MM.1S (cell line): ENCODE measurements around the gene USP24.

Experiments
- DNase-seq: peaks from one replicate; pipeline ENCODE4 v3.0.0-alpha.2; 2015
- H2AFZ ChIP-seq: fragments of 300-600 bp; sonication (generic); 2 replicates; pipeline ENCODE4 v1.6.0; 2016; ENCODE audit warnings: antibody characterized with exemption, low read length
- H3F3A ChIP-seq: fragments of 300-600 bp; sonication (generic); 2 replicates; pipeline ENCODE4 v1.6.1; 2016; ENCODE audit warnings: mild to moderate bottlenecking, antibody characterized with exemption, low read length, moderate library complexity, mixed read lengths; ENCODE audit not compliant: insufficient read depth
- H3K27ac ChIP-seq: fragments of 300-600 bp; sonication (generic); 2 replicates; pipeline ENCODE4 v1.5.1; 2016; ENCODE audit warnings: mild to moderate bottlenecking, low read length
- H3K27me3 ChIP-seq: fragments of 300-600 bp; sonication (generic); replicated peaks from 2 replicates; pipeline ENCODE4 v1.6.0; 2016; ENCODE audit warnings: low read length; ENCODE audit not compliant: insufficient read depth
- H3K36me3 ChIP-seq: fragments of 300-600 bp; sonication (generic); replicated peaks from 2 replicates; pipeline ENCODE4 v1.6.1; 2016; ENCODE audit warnings: mild to moderate bottlenecking, low read length, mixed read lengths; ENCODE audit not compliant: insufficient read depth
- H3K4me1 ChIP-seq: fragments of 300-600 bp; sonication (generic); 2 replicates; pipeline ENCODE4 v1.6.1; 2016; ENCODE audit warnings: low read length, mixed read lengths
- H3K4me2 ChIP-seq: fragments of 300-600 bp; sonication (generic); 2 replicates; pipeline ENCODE4 v1.6.0; 2016; ENCODE audit warnings: low read depth, low read length
- H3K4me3 ChIP-seq: fragments of 300-600 bp; sonication (generic); 2 replicates; pipeline ENCODE4 v1.5.1; 2016; ENCODE audit warnings: low read length, mixed read lengths
- H3K79me2 ChIP-seq: fragments of 300-600 bp; sonication (generic); 2 replicates; pipeline ENCODE4 v1.6.1; 2016; ENCODE audit warnings: mixed run types, low read length, mixed read lengths
- H3K9ac ChIP-seq: fragments of 300-600 bp; sonication (generic); 2 replicates; pipeline ENCODE4 v1.6.1; 2016; ENCODE audit warnings: low read length, mixed read lengths
- H3K9me2 ChIP-seq: fragments of 300-600 bp; sonication (generic); replicated peaks from 2 replicates; pipeline ENCODE4 v1.6.1; 2016; ENCODE audit warnings: mild to moderate bottlenecking, low read length, mixed read lengths; ENCODE audit not compliant: insufficient read depth
- H3K9me3 ChIP-seq: fragments of 300-600 bp; sonication (generic); replicated peaks from 2 replicates; pipeline ENCODE4 v1.6.1; 2016; ENCODE audit warnings: mild to moderate bottlenecking, low read length, mixed read lengths; ENCODE audit not compliant: insufficient read depth
- H4K20me1 ChIP-seq: fragments of 300-600 bp; sonication (generic); 2 replicates; pipeline ENCODE4 v1.6.1; 2016; ENCODE audit warnings: mild to moderate bottlenecking, low read length, moderate library complexity, mixed read lengths; ENCODE audit not compliant: insufficient read depth
- EZH2 ChIP-seq: fragments of 300-600 bp; sonication (generic); optimal IDR thresholded peaks from 2 replicates; pipeline ENCODE3; 2017; ENCODE audit warnings: low read depth, mild to moderate bottlenecking, antibody characterized with exemption, low read length, mixed read lengths
- EZH2phosphoT487 ChIP-seq: fragments of 300-600 bp; sonication (generic); IDR thresholded peaks from 2 replicates; pipeline ENCODE4 v1.6.1; 2018; ENCODE audit warnings: antibody characterized with exemption, low read length
- TF ChIP-seq, protein P1 (sequence below): fragments of 300-600 bp; sonication (generic); IDR thresholded peaks from 2 replicates; pipeline ENCODE4 v1.5.1; 2016; ENCODE audit warnings: antibody characterized with exemption, low read length, mixed read lengths

USP24 gene

DNA sequence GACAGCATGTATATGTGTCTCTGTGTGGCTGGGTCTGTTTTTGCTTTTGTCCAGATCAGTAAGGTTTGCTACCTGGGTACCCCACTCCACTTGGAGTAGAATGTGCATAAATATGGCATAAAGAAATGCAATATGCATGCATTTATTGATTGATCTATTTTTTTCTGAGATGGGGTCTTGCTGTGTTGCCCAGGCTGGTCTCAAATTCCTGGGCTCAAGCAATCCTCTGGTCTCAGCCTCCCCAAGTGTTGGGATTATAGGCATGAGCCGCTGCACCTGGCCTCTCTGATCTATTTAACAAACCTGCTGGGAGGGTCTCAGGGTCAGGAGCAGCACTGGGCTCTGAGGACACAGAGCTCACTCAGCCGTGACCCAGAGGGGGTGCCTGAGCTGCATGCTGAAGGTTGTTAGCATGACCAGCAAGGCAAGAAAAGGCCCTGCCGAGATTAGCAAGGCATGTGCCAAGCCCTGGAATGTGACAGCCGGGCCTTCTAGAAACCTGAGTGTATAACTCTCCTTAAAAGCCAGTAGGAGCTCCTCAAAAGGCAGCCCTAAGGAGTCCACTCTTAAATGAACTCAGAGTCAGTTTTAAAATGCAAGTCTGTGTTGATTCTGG, 153.3 kb downstream of the USP24 start:
- no peaks in the 10 kb centered on the region for H3K36me3 ChIP-seq

DNA sequence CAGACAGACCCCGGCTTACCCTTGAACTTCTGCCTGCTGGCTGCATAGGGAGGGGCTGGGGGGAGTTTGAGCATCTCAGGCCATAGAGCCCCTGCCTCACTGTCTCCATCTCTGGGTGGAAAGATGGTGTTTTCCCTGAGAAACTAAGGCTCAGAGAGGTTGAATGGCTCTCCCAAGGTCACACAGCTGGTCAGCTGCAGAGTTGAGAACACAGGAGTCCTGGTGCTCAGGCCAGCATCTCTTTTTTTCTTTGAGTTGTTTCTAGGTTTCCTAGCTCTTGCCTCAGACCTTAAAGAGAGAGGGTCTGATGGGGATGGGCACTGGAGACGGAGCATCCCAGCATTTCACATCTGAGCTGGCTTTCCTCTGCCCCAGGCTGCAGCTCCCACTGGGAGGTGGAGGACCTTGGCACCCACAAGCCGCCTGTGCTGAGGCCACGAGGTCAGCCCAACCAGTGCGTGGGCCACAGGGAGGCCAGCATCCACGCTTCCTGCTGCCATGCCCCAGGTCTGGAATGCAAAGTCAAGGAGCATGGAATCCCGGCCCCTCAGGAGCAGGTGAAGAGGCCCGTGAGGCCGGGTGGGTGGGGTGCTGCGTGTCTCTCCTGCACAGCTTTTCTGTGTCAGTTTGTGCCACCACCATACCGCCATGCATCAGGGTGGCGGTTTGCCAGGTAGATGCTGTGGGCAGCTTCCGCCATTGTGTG, 154.0 kb downstream of the USP24 start:
- Histone ChIP-seq H3K79me2 (no peaks in the 10 kb centered on the region), H4K20me1 (no peaks in the 10 kb centered on the region), H3K4me2 (no peak overlapping the region), H3K9me2 (no peaks in the 10 kb centered on the region), H3K4me1 (no peaks in the 10 kb centered on the region), H3K9me3 (no peaks in the 10 kb centered on the region), H3K36me3 (no peaks in the 10 kb centered on the region), H3K27me3 (no peaks in the 10 kb centered on the region), H3K9ac (no peak overlapping the region), H3F3A (no peaks in the 10 kb centered on the region), H2AFZ (no peak overlapping the region), H3K4me3 (no peak overlapping the region), H3K27ac (no peak overlapping the region)
- DNase-seq = no peak
- no peak for TF ChIP-seq EZH2
- TF ChIP-seq EZH2phosphoT487 = no peak
- TF ChIP-seq, protein P1, sequence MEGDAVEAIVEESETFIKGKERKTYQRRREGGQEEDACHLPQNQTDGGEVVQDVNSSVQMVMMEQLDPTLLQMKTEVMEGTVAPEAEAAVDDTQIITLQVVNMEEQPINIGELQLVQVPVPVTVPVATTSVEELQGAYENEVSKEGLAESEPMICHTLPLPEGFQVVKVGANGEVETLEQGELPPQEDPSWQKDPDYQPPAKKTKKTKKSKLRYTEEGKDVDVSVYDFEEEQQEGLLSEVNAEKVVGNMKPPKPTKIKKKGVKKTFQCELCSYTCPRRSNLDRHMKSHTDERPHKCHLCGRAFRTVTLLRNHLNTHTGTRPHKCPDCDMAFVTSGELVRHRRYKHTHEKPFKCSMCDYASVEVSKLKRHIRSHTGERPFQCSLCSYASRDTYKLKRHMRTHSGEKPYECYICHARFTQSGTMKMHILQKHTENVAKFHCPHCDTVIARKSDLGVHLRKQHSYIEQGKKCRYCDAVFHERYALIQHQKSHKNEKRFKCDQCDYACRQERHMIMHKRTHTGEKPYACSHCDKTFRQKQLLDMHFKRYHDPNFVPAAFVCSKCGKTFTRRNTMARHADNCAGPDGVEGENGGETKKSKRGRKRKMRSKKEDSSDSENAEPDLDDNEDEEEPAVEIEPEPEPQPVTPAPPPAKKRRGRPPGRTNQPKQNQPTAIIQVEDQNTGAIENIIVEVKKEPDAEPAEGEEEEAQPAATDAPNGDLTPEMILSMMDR = no peak

More for the DNA sequence above, 153.3 kb downstream of the USP24 start:
- no peaks in the 10 kb centered on the region for H3K9me2 ChIP-seq
- H3K9me3 ChIP-seq = no peaks in the 10 kb centered on the region
- no peaks in the 10 kb centered on the region for H3F3A ChIP-seq
- no peak overlapping the region for H3K4me2 ChIP-seq
- H3K27ac ChIP-seq = no peak overlapping the region
- TF ChIP-seq EZH2 = no peak
- TF ChIP-seq, protein P1 = no peak
- TF ChIP-seq EZH2phosphoT487 = no peak
- H3K79me2 ChIP-seq = no peaks in the 10 kb centered on the region
- no peak overlapping the region for H3K9ac ChIP-seq
- H4K20me1 ChIP-seq = no peaks in the 10 kb centered on the region
- H3K4me1 ChIP-seq = no peaks in the 10 kb centered on the region
- no peak for DNase-seq
- no peaks in the 10 kb centered on the region for H3K27me3 ChIP-seq
- H2AFZ ChIP-seq = no peak overlapping the region
- H3K4me3 ChIP-seq = no peak overlapping the region

DNA sequence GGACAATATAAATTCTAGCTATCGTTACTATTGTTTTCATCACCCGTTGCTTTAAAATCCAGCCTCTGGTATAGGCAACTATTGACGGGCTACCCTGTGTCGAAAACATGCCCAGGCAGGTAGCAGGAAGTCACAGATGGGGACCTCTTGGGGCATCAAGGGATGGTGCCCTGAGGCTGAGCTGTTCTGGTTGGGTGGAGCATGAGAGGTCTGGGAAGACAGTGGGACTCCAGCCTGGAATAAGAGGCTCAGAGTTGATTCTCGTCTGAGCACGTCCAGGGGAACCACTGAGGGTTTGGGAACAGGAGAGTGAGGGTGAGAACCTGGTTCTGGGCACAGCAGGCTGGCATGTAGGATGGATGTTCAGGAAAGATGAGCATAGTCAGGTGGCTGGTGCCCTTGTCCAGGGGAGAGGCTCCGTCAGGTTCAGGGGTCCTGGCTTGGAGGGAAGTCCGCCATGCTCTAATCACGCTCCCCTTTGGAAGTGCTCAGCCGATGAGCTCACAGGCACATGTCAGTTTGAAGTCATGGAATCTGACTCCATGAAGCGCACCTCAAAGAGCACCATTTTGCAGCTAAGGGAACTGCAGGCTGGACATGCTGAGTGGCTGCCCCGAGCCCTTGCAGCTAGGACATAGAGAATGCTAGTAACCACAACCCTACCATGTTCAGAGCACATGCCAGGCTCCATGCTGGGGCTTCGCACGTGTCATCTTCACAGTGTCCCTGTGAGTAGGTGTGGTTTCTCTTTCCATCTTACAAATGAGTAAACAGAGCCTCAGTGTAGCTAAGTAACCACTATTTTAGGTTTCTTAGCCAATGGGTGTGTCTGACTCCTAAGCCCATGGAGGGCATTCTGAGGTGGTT, 154.8 kb downstream of the USP24 start:
- Histone ChIP-seq H4K20me1 (no peaks in the 10 kb centered on the region), H3K9me2 (no peaks in the 10 kb centered on the region), H3K4me1 (no peaks in the 10 kb centered on the region), H3K79me2 (no peaks in the 10 kb centered on the region), H3K27ac (no peak overlapping the region), H3K36me3 (no peaks in the 10 kb centered on the region), H3K9me3 (no peaks in the 10 kb centered on the region), H3K27me3 (no peaks in the 10 kb centered on the region), H3K4me2 (no peak overlapping the region), H3F3A (no peaks in the 10 kb centered on the region), H3K9ac (no peak overlapping the region), H2AFZ (no peak overlapping the region), H3K4me3 (no peak overlapping the region)
- DNase-seq = no peak
- TF ChIP-seq EZH2 (no peak), EZH2phosphoT487 (no peak)
- TF ChIP-seq, protein P1 = no peak
